Kidney (tissue), 14 donors: ENCODE data around the gene HDHD5. TPM values are rescaled to one million over a fixed set of nuclear protein-coding genes. Genes with fewer than 3 reads are reported as not detected.
A peak's percentile ranks its signal among the peaks of the same experiment; 100 is the strongest.

ENCODE experiments used
- DNase-seq, 5 donors: peaks; one replicate each; pipeline ENCODE4 v3.0.0-alpha.2; 2013 to 2020
- FAIRE-seq: peaks from 2 replicates; lab custom pipeline; 2012; peaks lifted over from hg19 to GRCh38; lab: Jason Lieb, UNC
- H3K27ac ChIP-seq, 2 donors: one replicate each; pipeline ENCODE4 v1.7.0; 2013; ENCODE audit warnings: low read depth in 2 of 2, low read length in 2 of 2, inconsistent platforms in 1 of 2
- H3K27me3 ChIP-seq: one replicate; pipeline ENCODE4 v1.7.1; 2013; ENCODE audit warnings: low read length, inconsistent platforms; ENCODE audit not compliant: control insufficient read depth, insufficient read depth
- H3K36me3 ChIP-seq, 3 donors: one replicate each; pipeline versions ENCODE4 v1.7.0 to v1.7.1; 2013; ENCODE audit warnings: low read length in 3 of 3, control low read depth in 1 of 3, inconsistent platforms in 1 of 3; ENCODE audit not compliant: insufficient read depth in 3 of 3, control insufficient read depth in 2 of 3
- H3K4me1 ChIP-seq, 3 donors: one replicate each; pipeline versions ENCODE4 v1.7.0 to v1.7.1; 2013; ENCODE audit warnings: low read length in 3 of 3, inconsistent platforms in 1 of 3, low read depth in 1 of 3; ENCODE audit not compliant: control insufficient read depth in 2 of 3, insufficient read depth in 2 of 3
- H3K4me3 ChIP-seq, 3 donors: one replicate each; pipeline versions ENCODE4 v1.7.0 to v1.8.1; 2013; ENCODE audit warnings: low read length in 3 of 3, control low read depth in 1 of 3, inconsistent platforms in 1 of 3
- H3K9ac ChIP-seq, 3 donors: one replicate each; pipeline versions ENCODE4 v1.7.0 to v1.7.1; 2013; ENCODE audit warnings: low read length in 3 of 3, control low read depth in 1 of 3, inconsistent platforms in 1 of 3
- H3K9me3 ChIP-seq, 3 donors: one replicate each; pipeline versions ENCODE4 v1.7.0 to v1.7.1; 2013; ENCODE audit warnings: low read length in 3 of 3, control low read depth in 1 of 3, inconsistent platforms in 1 of 3; ENCODE audit not compliant: control insufficient read depth in 2 of 3, insufficient read depth in 1 of 3
- CTCF ChIP-seq: IDR thresholded peaks from 3 replicates; pipeline ENCODE4 v1.5.1; 2012; ENCODE audit warnings: mild to moderate bottlenecking, moderate library complexity, borderline replicate concordance; ENCODE audit not compliant: insufficient read depth; ENCODE audit errors: extremely low read depth
- intact Hi-C: fragments of 100-400 bp; cut with DNase I; formaldehyde crosslinking; loops from one replicate; pipeline ENCODE4 v1.11.1; 2022
- polyA plus RNA-seq: library from polyadenylated mRNA; stranded (reverse); fragments of 350-450 nt; fragmentation: Illumina TruSeq; extraction: RNeasy Lipid Tissue Mini Kit (QIAGEN cat#74804); gene quantifications from one replicate; pipeline ENCODE4 v1.2.3, GENCODE V29; 2014; ENCODE audit warnings: low read depth, low replicate concordance; ENCODE audit not compliant: insufficient read depth
- total RNA-seq: library from RNA; stranded (reverse); fragmentation: NEBNext Ultra II Directional; extraction: Animal tissue kit (Norgen Biotek cat#: 25700); gene quantifications from one replicate; pipeline ENCODE4 v1.2.1, GENCODE V29; 2021
- donor health status: control.
- donor health status: control.
- donor health status: control.
- donor health status: control.
- donor health status: control.
- donor health status: DM: yes; HTN: yes; CAD: no.
- donor health status: Normal renal cell carcinoma (clear cell type).

The HDHD5 gene
- total and polyA plus RNA-seq, 2 donors from 2014 or later = 27.5 to 39.8 TPM

DNA sequence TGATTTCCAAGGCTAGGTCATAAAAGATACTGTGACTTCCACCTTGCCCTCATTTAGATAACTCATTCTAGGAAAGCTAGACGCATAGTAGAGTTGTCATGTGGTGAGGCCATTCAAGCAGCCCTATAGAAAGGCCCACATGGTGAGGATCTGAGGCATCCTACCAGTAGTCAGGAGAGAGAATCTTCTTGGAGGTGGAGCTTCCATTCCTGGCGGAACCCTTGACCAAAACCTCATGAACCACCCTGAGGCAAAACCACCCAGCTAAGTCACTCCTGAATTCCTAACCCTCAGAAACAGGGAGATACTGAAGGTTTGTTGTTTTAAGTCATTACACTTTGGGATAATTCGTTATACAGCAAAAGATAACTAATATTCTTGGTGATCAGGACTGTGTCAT, 2.9 kb upstream of the HDHD5 start:
- Histone ChIP-seq H3K27ac (no peak overlapping the region), H3K27me3 (no peaks in the 10 kb centered on the region), H3K36me3 (no peaks in the 10 kb centered on the region), H3K9me3 (no peaks in the 10 kb centered on the region), H3K4me1 (peaks cover 0 to 4% (median 4%) of the 10 kb centered on the region in 3 donors), H3K9ac (no peak overlapping the region), H3K4me3 (no peak overlapping the region)
- FAIRE-seq (no peak), DNase-seq (no peak)
- TF ChIP-seq CTCF = no peak
- intact Hi-C loops = no loop called here

DNA sequence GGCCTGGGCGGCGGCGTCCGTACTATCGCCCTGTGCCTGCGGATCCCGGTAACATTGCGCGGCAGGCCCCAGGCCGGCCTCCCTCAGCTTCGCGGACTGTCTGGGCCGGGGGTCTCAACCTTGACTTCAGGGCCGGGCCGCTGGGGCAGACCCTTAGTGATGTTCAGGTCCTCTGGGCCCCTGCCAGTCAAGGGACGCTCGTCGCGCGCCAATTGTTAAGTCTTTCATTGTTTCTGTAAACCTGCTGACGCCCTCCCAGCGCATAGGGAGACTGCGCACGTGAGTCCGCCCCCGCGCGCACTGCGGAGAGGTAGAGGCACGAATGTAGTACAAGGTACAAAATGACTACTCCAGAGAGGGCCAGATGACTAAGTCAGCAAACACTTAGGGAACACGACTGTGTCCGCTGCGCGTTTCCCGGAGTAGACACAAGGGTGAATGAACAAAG, 451 bp upstream of the HDHD5 start:
- FAIRE-seq (no peak), DNase-seq (peak; percentile 62 to 83 (median 74))
- no peak for TF ChIP-seq CTCF
- H3K9me3 ChIP-seq = no peaks in the 10 kb centered on the region
- peak overlapping the region; percentile 51 to 82 (median 72) for H3K4me3 ChIP-seq
- H3K9ac ChIP-seq = peak overlapping the region; percentile 15 to 74 (median 46)
- H3K4me1 ChIP-seq = peaks cover 0 to 6% (median 4%) of the 10 kb centered on the region in 3 donors
- no peaks in the 10 kb centered on the region for H3K36me3 ChIP-seq
- H3K27ac ChIP-seq = peak overlapping the region; percentile 88 to 89
- no peaks in the 10 kb centered on the region for H3K27me3 ChIP-seq
- intact Hi-C loops = no loop called here

GRCh38 chr22:17158176-17158567, 905 bp downstream of the HDHD5 start:
- H3K4me1 ChIP-seq = peaks cover 0 to 6% (median 4%) of the 10 kb centered on the region in 3 donors
- H3K36me3 ChIP-seq = no peaks in the 10 kb centered on the region
- peak overlapping the region; percentile 67 to 78 (median 67) for H3K4me3 ChIP-seq
- DNase-seq (no peak), FAIRE-seq (no peak)
- H3K9me3 ChIP-seq = no peaks in the 10 kb centered on the region
- intact Hi-C loops = no loop called here
- H3K27ac ChIP-seq = peak overlapping the region; percentile 88 to 89
- peak overlapping the region in 2 of 3 donors; percentile 49 to 61 for H3K9ac ChIP-seq
- no peaks in the 10 kb centered on the region for H3K27me3 ChIP-seq
- TF ChIP-seq CTCF = no peak

GRCh38 chr22:17157714-17158113, 1.4 kb downstream of the HDHD5 start:
- Histone ChIP-seq H3K27me3 (no peaks in the 10 kb centered on the region), H3K4me3 (peak overlapping the region in 1 of 3 donors; percentile 78), H3K4me1 (peaks cover 0 to 6% (median 4%) of the 10 kb centered on the region in 3 donors), H3K9ac (no peak overlapping the region), H3K27ac (no peak overlapping the region), H3K9me3 (no peaks in the 10 kb centered on the region), H3K36me3 (no peaks in the 10 kb centered on the region)
- FAIRE-seq (no peak), DNase-seq (no peak)
- TF ChIP-seq CTCF = no peak
- intact Hi-C loops = no loop called here
